LNCaP clone FGC (cell line): ENCODE data around the gene MIPOL1.

Experiments used
- DNase-seq: peaks from one replicate; pipeline ENCODE4 v3.0.0-alpha.2; 2011; ENCODE audit warnings: low read depth
- H3K4me3 ChIP-seq: 2 replicates; pipeline ENCODE4 v1.5.1; 2011; ENCODE audit warnings: mild to moderate bottlenecking, low read depth, low read length, control low read depth
- CTCF ChIP-seq: IDR thresholded peaks from 2 replicates; pipeline ENCODE4 v1.5.1; 2012; ENCODE audit warnings: mild to moderate bottlenecking; ENCODE audit not compliant: control insufficient read depth, insufficient read depth; ENCODE audit errors: extremely low read depth

The MIPOL1 gene

DNA sequence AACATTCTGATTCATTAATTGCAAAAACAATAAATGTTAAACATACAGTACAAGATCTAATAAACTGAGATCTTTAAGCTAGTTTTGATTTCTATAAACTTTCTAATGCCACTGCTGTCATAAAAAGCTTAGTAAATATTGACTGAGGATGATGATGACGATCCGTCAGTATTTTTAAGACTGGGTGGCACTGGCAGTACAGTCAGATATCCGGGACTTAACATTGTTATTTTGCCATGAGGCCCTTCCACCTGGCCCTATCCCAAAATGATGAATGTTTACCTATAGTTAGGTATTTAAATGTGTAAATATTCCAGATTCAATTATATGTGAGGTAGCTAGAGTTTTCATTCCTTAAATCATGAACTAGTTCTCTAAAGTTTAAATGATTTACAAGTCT is 238.8 kb downstream of the MIPOL1 start:
- DNase-seq = peak; percentile 99
- no peak for TF ChIP-seq CTCF
- no peak overlapping the region for H3K4me3 ChIP-seq

DNA sequence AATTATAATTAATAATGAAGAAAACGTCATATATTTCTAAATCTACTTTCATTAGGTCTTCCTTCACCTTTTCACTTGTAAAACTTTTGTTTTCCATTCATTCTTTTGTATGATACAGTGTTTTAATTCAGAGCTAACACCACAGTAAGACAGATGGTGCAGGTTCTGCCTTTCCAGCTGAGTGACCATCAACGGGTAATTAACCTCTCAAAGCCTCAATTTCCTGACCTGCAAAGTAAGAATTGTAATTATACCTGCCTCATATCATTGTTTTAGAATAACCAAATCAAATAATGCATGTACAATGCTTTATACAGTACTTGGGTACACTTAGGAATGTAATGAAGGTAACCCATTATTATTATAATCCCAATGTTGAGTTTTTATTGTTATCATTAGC is 239.8 kb downstream of the MIPOL1 start:
- no peak for DNase-seq
- H3K4me3 ChIP-seq = no peak overlapping the region
- TF ChIP-seq CTCF = no peak

DNA sequence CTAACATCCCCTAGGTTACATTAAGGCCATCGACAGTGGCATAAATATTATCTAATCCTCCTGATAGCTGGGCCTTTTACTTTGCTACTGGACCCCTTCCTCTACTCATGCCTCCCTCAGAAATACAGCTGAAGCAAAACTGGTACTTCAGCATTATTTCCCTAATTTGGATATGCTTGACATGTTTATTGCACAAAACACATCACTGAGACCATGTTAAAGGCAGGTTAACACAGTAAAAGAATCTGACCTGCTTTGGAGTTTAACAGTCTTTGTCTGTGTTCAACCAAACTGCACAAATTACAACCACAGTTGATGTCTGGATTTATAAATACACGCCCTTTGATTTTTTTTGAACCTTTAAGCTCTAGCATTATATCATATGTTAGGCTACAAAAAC is 240.7 kb downstream of the MIPOL1 start:
- H3K4me3 ChIP-seq = no peak overlapping the region
- no peak for TF ChIP-seq CTCF
- DNase-seq = no peak

DNA sequence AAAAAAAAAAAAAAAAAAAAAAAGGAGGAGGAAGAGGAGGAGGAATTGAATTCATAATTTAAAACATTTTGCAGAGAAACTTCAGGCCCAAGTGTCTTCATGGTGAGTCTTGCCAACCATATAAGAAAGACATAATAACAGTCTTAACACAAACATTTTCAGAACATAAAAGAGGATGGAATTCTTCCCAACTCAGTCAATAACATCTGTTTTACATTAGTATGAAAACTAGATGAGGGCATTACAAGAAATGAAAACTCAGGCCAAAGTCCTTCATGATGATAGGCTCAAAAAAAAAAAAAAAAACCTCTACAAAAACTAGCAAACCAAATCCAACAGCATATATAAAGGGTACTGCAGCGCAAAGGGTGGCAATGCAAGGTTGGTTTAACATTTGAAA is 245.7 kb downstream of the MIPOL1 start:
- H3K4me3 ChIP-seq = no peak overlapping the region
- no peak for DNase-seq
- no peak for TF ChIP-seq CTCF

DNA sequence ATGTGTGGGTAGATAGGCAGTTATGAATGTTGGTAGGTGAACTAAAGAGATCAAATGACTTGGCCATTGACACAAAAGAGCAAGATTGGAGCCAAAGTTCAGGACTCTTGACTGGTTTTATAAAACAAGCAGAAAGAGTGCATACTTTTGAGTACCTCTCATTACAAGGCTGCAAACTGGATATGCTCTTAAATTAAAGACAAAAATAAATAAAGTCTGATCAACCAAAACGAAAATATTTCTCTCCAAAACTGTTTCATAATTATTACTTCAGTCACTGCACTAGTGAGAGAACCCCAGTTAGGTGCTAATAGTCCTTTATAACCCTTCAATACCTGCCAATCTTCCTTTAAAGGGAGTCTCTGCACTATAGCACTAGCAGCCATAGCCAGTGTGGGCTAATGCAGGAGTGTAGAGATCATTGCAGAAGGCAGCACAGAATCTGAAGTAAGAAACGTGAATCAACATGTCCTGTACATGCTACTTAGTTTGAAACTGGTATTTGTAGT is 250.2 kb downstream of the MIPOL1 start:
- no peak for DNase-seq
- H3K4me3 ChIP-seq = no peak overlapping the region
- no peak for TF ChIP-seq CTCF

DNA sequence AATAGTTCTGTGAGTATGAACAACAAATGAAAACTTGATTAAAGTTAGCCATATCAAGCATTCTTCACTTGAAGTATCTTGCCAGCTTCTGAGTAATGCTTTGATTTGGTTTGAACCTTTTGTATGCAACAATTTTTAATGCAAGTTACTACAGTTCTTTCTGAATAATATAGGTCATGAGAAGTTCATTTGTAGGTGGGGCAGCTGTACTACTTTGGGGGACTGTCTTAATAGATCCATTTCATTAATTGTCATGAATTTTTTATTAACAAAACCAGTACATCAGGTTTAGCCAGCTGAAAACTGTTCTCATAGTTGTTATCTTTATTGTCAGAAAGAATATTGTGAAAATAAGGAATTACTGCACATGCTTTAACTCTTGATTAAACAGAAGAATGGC is 254.6 kb downstream of the MIPOL1 start:
- TF ChIP-seq CTCF = no peak
- no peak overlapping the region for H3K4me3 ChIP-seq
- no peak for DNase-seq

- H3K4me3 ChIP-seq = no peak overlapping the region
- TF ChIP-seq CTCF = no peak
Observed at GRCh38 chr14:37453985-37454384, 256.2 kb downstream of the MIPOL1 start.

More at GRCh38 chr14:37453985-37454384, 256.2 kb downstream of the MIPOL1 start:
- no peak for DNase-seq
